Lung (tissue), 12 donors: Measurements from ENCODE around the gene TRIM3. TPM values are rescaled to one million over a fixed set of nuclear protein-coding genes. Genes with fewer than 3 reads are reported as not detected.
A peak's percentile ranks its signal among the peaks of the same experiment; 100 is the strongest.

Experiments
- ATAC-seq: fragments of 200-7000 bp; cut with Tn5 transposase; one replicate; pipeline ENCODE4 v1.9.1; 2020; ENCODE audit warnings: moderate number of reproducible peaks; ENCODE audit not compliant: insufficient read depth, low FRiP score
- DNase-seq, 3 donors: peaks; one replicate each; pipeline ENCODE4 v3.0.0-alpha.2; 2013 to 2017
- H3K27ac ChIP-seq, 2 donors: one replicate each; pipeline ENCODE4 v1.5.1; 2013; ENCODE audit warnings: mild to moderate bottlenecking in 2 of 2, moderate library complexity in 2 of 2, control low read depth in 1 of 2, inconsistent platforms in 1 of 2, low read depth in 1 of 2, low read length in 1 of 2
- H3K27me3 ChIP-seq, 3 donors: one replicate each; pipeline ENCODE4 v1.5.1; 2013; ENCODE audit warnings: low read length in 2 of 3; ENCODE audit not compliant: control insufficient read depth in 3 of 3, insufficient read depth in 3 of 3
- H3K36me3 ChIP-seq, 4 donors: one replicate each; pipeline ENCODE4 v1.5.1; 2013; ENCODE audit warnings: low read length in 4 of 4, mild to moderate bottlenecking in 1 of 4, moderate library complexity in 1 of 4; ENCODE audit not compliant: control insufficient read depth in 4 of 4, insufficient read depth in 4 of 4
- H3K4me1 ChIP-seq, 5 donors: one replicate each; pipeline ENCODE4 v1.5.1; 2013; ENCODE audit warnings: low read length in 5 of 5, mild to moderate bottlenecking in 2 of 5, moderate library complexity in 1 of 5; ENCODE audit not compliant: control insufficient read depth in 5 of 5, insufficient read depth in 5 of 5
- H3K4me3 ChIP-seq: one replicate; pipeline ENCODE4 v1.5.1; 2013; ENCODE audit warnings: mild to moderate bottlenecking, control low read depth, moderate library complexity
- H3K9ac ChIP-seq, 2 donors: one replicate each; pipeline ENCODE4 v1.5.1; 2013; ENCODE audit warnings: low read length in 2 of 2, control low read depth in 1 of 2; ENCODE audit not compliant: insufficient read depth in 1 of 2
- H3K9me3 ChIP-seq, 4 donors: one replicate each; pipeline ENCODE4 v1.5.1; 2013; ENCODE audit warnings: low read length in 3 of 4, mild to moderate bottlenecking in 1 of 4, moderate library complexity in 1 of 4; ENCODE audit not compliant: control insufficient read depth in 4 of 4, insufficient read depth in 3 of 4
- WGBS, 2 donors: extraction: QIAGEN DNeasy Blood & Tissue Kit; methylation state at CpG; one replicate each; pipeline ENCODE4 v1.1.7; 2013; 5-methylcytosine and 5-hydroxymethylcytosine counted together
- polyA plus RNA-seq, 2 donors: library from polyadenylated mRNA; stranded (reverse); fragments of 200-250 nt; gene quantifications; one replicate each; pipeline ENCODE4 v1.2.1, GENCODE V29; 2013
- total RNA-seq, 2 donors: library from RNA; depleted of rRNA in 1 of 2; stranded (reverse); fragments of >200 nt in 1 of 2; gene quantifications; one replicate each; pipeline ENCODE4 v1.2.1, GENCODE V29; 2014 to 2021
- TF ChIP-seq, protein P1 (sequence below): IDR thresholded peaks from 2 replicates; pipeline ENCODE4 v1.5.1; 2012; ENCODE audit warnings: mild to moderate bottlenecking; ENCODE audit errors: control extremely low read depth, extremely low read depth
- donor health status: control.
- donor health status: control.
- donor health status: Bipolar disorder and iron deficiency.
- donor health status: healthy.
- donor health status: DM: yes; HTN: yes; CAD: no.

TRIM3 gene
- total and polyA plus RNA-seq, 4 donors: 15.7 to 29.0 (median 22.4) TPM

DNA sequence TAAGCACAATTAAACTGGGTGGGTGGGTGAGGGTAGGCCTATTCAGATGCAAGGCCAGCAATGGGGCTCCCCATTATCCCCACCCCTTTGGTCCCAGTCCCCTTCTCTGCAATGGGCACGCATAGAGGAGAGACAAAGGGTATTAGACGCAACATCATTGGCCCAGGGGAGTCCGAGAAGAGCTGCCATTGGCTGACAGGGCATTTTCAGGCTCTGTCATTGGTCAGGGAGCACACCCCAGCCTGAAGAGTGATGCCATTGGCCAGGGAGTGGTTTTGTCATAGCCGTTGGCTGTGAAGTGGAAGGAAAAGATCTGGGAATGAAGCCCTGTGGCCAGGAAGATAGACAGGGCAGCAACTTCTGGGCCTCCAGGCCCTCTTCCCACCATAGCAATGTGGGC, 2.8 kb upstream of the TRIM3 start:
- TF ChIP-seq, protein P1, sequence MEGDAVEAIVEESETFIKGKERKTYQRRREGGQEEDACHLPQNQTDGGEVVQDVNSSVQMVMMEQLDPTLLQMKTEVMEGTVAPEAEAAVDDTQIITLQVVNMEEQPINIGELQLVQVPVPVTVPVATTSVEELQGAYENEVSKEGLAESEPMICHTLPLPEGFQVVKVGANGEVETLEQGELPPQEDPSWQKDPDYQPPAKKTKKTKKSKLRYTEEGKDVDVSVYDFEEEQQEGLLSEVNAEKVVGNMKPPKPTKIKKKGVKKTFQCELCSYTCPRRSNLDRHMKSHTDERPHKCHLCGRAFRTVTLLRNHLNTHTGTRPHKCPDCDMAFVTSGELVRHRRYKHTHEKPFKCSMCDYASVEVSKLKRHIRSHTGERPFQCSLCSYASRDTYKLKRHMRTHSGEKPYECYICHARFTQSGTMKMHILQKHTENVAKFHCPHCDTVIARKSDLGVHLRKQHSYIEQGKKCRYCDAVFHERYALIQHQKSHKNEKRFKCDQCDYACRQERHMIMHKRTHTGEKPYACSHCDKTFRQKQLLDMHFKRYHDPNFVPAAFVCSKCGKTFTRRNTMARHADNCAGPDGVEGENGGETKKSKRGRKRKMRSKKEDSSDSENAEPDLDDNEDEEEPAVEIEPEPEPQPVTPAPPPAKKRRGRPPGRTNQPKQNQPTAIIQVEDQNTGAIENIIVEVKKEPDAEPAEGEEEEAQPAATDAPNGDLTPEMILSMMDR: no peak
- 96 to 97% methylated on average over 4 of the region's 4 CpGs for WGBS, 2 donors
- Histone ChIP-seq H3K27ac (no peak overlapping the region), H3K27me3 (no peaks in the 10 kb centered on the region), H3K9me3 (no peaks in the 10 kb centered on the region), H3K4me3 (no peak overlapping the region), H3K36me3 (peaks cover 0 to 25% (median 11%) of the 10 kb centered on the region in 4 donors), H3K9ac (no peak overlapping the region), H3K4me1 (peaks cover 0 to 17% (median 17%) of the 10 kb centered on the region in 5 donors)
- no peak for ATAC-seq
- no peak for DNase-seq

GRCh38 chr11:6475936-6476335, 2.2 kb upstream of the TRIM3 start:
- H3K9me3 ChIP-seq: no peaks in the 10 kb centered on the region
- DNase-seq: no peak
- H3K9ac ChIP-seq: no peak overlapping the region
- H3K27ac ChIP-seq: no peak overlapping the region
- TF ChIP-seq, protein P1: no peak
- no peak overlapping the region for H3K4me3 ChIP-seq
- no peak for ATAC-seq
- WGBS, 2 donors: 76 to 84% methylated on average over 5 of the region's 5 CpGs
- H3K4me1 ChIP-seq: peaks cover 0 to 17% (median 17%) of the 10 kb centered on the region in 5 donors
- no peaks in the 10 kb centered on the region for H3K27me3 ChIP-seq
- peaks cover 0 to 25% (median 11%) of the 10 kb centered on the region in 4 donors for H3K36me3 ChIP-seq

DNA sequence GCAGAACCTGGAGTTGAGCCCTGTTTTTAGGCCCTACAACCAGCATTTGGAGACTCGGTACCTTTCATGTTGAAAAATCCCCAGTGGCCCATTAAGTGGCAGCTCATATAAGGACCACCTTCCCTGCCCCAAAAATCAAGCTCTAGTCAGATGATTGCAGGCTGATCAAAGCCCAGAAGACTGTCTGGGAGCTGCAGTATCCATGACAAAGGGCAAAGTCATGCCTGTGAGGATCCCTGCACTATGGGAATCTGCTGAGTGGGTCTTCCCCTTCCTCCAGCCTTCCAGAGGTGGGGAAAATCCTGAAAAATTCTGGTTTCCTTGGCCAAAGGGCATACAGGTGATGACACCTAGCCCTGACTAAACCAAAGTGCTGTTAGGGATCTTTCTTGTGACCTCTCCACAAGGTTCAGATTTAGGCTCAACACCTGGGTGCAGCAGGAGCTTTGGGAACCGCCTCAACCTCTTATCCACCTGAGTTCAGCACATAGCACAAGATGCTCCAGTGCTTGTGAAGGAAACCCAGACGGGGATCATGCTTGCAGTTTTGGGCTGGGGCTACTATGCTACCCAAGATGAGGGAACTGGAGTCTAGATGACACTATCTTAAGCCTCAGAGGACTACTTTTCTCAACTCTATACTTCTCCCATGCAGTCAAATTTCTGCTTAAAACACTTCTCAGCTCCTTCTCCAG, 1.2 kb upstream of the TRIM3 start:
- no peak overlapping the region for H3K4me3 ChIP-seq
- no peaks in the 10 kb centered on the region for H3K27me3 ChIP-seq
- H3K36me3 ChIP-seq: peaks cover 0 to 25% (median 11%) of the 10 kb centered on the region in 4 donors
- DNase-seq (no peak), ATAC-seq (no peak)
- TF ChIP-seq, protein P1: no peak
- no peak overlapping the region for H3K9ac ChIP-seq
- H3K27ac ChIP-seq: peak overlapping the region in 1 of 2 donors; percentile 23
- H3K9me3 ChIP-seq: no peaks in the 10 kb centered on the region
- H3K4me1 ChIP-seq: peaks cover 0 to 10% (median 8%) of the 10 kb centered on the region in 5 donors
- 74 to 77% methylated on average over 3 of the region's 3 CpGs for WGBS, 2 donors
